GM12892 (cell line): Measurements from ENCODE around the gene LMF2.

Source experiments
- POLR2A ChIP-seq: IDR thresholded peaks from 2 replicates; pipeline ENCODE4 v1.6.1; 2011; ENCODE audit warnings: low read depth, low read length, control low read depth
- POLR2AphosphoS5 ChIP-seq: IDR thresholded peaks from 2 replicates; pipeline ENCODE4 v1.6.1; 2011; ENCODE audit warnings: low read depth, low read length, control low read depth
- TAF1 ChIP-seq: IDR thresholded peaks from 2 replicates; pipeline ENCODE4 v1.6.1; 2011; ENCODE audit warnings: low read depth, mild to moderate bottlenecking, control low read depth, low read length, borderline replicate concordance

- TF ChIP-seq POLR2A, result peak; percentile 54; the same call in 1 of the 2 replicates
- 0 out of 2 replicates have a peak, but pooled peaks have one; percentile 9 for TF ChIP-seq POLR2AphosphoS5
- peak; percentile 25; the same call in 1 of the 2 replicates for TF ChIP-seq TAF1
Measured at GRCh38 chr22:50507421-50507990, at the start of gene LMF2.
